ENCODE measurements around the gene CORIN.

The CORIN gene

GRCh38 chr4:47642985-47643760 is 194.7 kb downstream of the CORIN start:
- peak; percentile 29 for DNase-seq (ENCODE audit: low read depth)

- DNase-seq (ENCODE audit: low read depth): no peak
Observed at GRCh38 chr4:47642191-47642830, 195.6 kb downstream of the CORIN start.

GRCh38 chr4:47641755-47642154 is 196.1 kb downstream of the CORIN start:
- peak; percentile 24 for DNase-seq (ENCODE audit: low read depth)

- no peak for DNase-seq (ENCODE audit: low read depth)
Observed at GRCh38 chr4:47640911-47641310, 197.0 kb downstream of the CORIN start.

GRCh38 chr4:47639531-47639930 is 198.3 kb downstream of the CORIN start:
- peak; percentile 36 for DNase-seq (ENCODE audit: low read depth)

GRCh38 chr4:47631161-47631560 is 206.7 kb downstream of the CORIN start:
- DNase-seq (ENCODE audit: low read depth): no peak

GRCh38 chr4:47624031-47624441 is 213.8 kb downstream of the CORIN start:
- DNase-seq (ENCODE audit: low read depth): no peak

GRCh38 chr4:47621181-47621580 is 216.7 kb downstream of the CORIN start:
- no peak for DNase-seq (ENCODE audit: low read depth)

- DNase-seq (ENCODE audit: low read depth): no peak
Observed at GRCh38 chr4:47619691-47620090, 218.2 kb downstream of the CORIN start.

GRCh38 chr4:47617607-47618006 is 220.3 kb downstream of the CORIN start:
- no peak for DNase-seq (ENCODE audit: low read depth)

- peak; percentile 12 for DNase-seq (ENCODE audit: low read depth)
Observed at GRCh38 chr4:47615385-47615784, 222.5 kb downstream of the CORIN start.

- peak; percentile 11 for DNase-seq (ENCODE audit: low read depth)
Observed at GRCh38 chr4:47612116-47613023, 225.5 kb downstream of the CORIN start.

GRCh38 chr4:47606482-47606881 is 231.4 kb downstream of the CORIN start:
- DNase-seq (ENCODE audit: low read depth): no peak

- no peak for DNase-seq (ENCODE audit: low read depth)
Observed at GRCh38 chr4:47598896-47599295, 239.0 kb downstream of the CORIN start.

- DNase-seq (ENCODE audit: low read depth): no peak
Observed at GRCh38 chr4:47598320-47598719, 239.5 kb downstream of the CORIN start.

GRCh38 chr4:47597696-47598095 is 240.2 kb downstream of the CORIN start:
- DNase-seq (ENCODE audit: low read depth): no peak

- no peak for DNase-seq (ENCODE audit: low read depth)
Observed at GRCh38 chr4:47590325-47590724, 247.5 kb downstream of the CORIN start.

- DNase-seq (ENCODE audit: low read depth): no peak
Observed at GRCh38 chr4:47579235-47579634, 258.6 kb downstream of the CORIN start.

- no peak for DNase-seq (ENCODE audit: low read depth)
Observed at GRCh38 chr4:47577779-47578553, 259.9 kb downstream of the CORIN start.

GRCh38 chr4:47572981-47573380 is 264.9 kb downstream of the CORIN start:
- DNase-seq (ENCODE audit: low read depth): no peak

GRCh38 chr4:47570816-47571215 is 267.1 kb downstream of the CORIN start:
- DNase-seq (ENCODE audit: low read depth): no peak

GRCh38 chr4:47567511-47567910 is 270.4 kb downstream of the CORIN start:
- no peak for DNase-seq (ENCODE audit: low read depth)
